Right lobe of liver (tissue), 6 donors: Measurements from ENCODE around the gene HMGCR. TPM values are rescaled to one million over a fixed set of nuclear protein-coding genes. Genes with fewer than 3 reads are reported as not detected.
"Not testable (repeated sequence)": the region's sequence is repeated elsewhere in the genome, so short reads cannot be mapped to it uniquely, and the experiment has no call there.

Experiments used
- ATAC-seq, 4 donors: fragments of 200-7000 bp; cut with Tn5 transposase; one replicate each; pipeline ENCODE4 v1.9.1; 2020; ENCODE audit warnings: mild to moderate bottlenecking in 4 of 4, moderate library complexity in 4 of 4
- DNase-seq, 3 donors: peaks; one replicate each; pipeline ENCODE4 v3.0.0-alpha.2; 2020
- H3K27ac ChIP-seq, 3 donors: fragments of 200-600 bp; one replicate each; pipeline ENCODE4 v1.8.0; 2022
- H3K27me3 ChIP-seq, 2 donors: fragments of 200-600 bp; one replicate each; pipeline ENCODE4 v1.8.0; 2022
- H3K36me3 ChIP-seq, 4 donors: fragments of 200-600 bp; sonication (generic) in 1 of 4; one replicate each; pipeline versions ENCODE4 v1.5.1 to v1.8.0; 2017 to 2022; ENCODE audit warnings: control low read depth in 1 of 4
- H3K4me1 ChIP-seq, 4 donors: fragments of 200-600 bp; sonication (generic) in 1 of 4; one replicate each; pipeline versions ENCODE4 v1.5.1 to v1.8.0; 2017 to 2022; ENCODE audit warnings: control low read depth in 1 of 4
- H3K4me3 ChIP-seq, 3 donors: fragments of 200-600 bp; one replicate each; pipeline ENCODE4 v1.8.0; 2022
- H3K9me3 ChIP-seq, 4 donors: fragments of 200-600 bp; sonication (generic) in 1 of 4; one replicate each; pipeline versions ENCODE4 v1.5.1 to v1.8.0; 2017 to 2022; ENCODE audit warnings: control low read depth in 1 of 4
- POLR2A ChIP-seq: fragments of 450-650 bp; IDR thresholded peaks from one replicate; pipeline ENCODE4 v1.6.1; 2017; ENCODE audit warnings: antibody characterized with exemption, mild to moderate bottlenecking
- WGBS: methylation state at CpG from one replicate; pipeline ENCODE4 v1.1.6; 2018; ENCODE audit warnings: low coverage, low lambda C conversion rate; ENCODE audit not compliant: insufficient coverage; ENCODE audit errors: missing lambda C conversion rate; 5-methylcytosine and 5-hydroxymethylcytosine counted together
- intact Hi-C, 2 donors: fragments of 100-400 bp; cut with DNase I; formaldehyde crosslinking; loops; one replicate each; pipeline versions ENCODE4 v1.11.2 to v1.14.1; 2022
- total RNA-seq, 6 experiments: library from RNA; depleted of rRNA in 2 of 6; stranded (reverse); fragments of >200 nt in 2 of 6; fragmentation: NEBNext Ultra II Directional in 3 of 6; extraction: Animal tissue kit (Norgen Biotek cat#: 25700) in 3 of 6; gene quantifications; one replicate each; pipeline versions ENCODE4 v1.1.0 to v1.2.4, GENCODE V29; 2016 to 2023
- TF ChIP-seq, protein P1 (sequence below), 4 donors: fragments of 200-600 bp in 3 of 4; fragments of 450-650 bp in 1 of 4; IDR thresholded peaks; one replicate each; pipeline versions ENCODE4 v1.5.1 to v1.8.0; 2016 to 2022; ENCODE audit warnings: antibody characterized with exemption in 4 of 4, mild to moderate bottlenecking in 2 of 4
- donor health status: DM: no; HTN: yes; CAD: no.
- donor health status: DM: no; HTN: no; CAD: no.
- donor health status: DM: no; HTN: no; CAD: no.
- donor health status: DM: no; HTN: yes; CAD: no.
- donor health status: DM: no; HTN: yes; CAD: no.

Gene HMGCR
- total RNA-seq, 6 experiments from 2014 or later: 9.6 to 89.6 (median 22.2) TPM

DNA sequence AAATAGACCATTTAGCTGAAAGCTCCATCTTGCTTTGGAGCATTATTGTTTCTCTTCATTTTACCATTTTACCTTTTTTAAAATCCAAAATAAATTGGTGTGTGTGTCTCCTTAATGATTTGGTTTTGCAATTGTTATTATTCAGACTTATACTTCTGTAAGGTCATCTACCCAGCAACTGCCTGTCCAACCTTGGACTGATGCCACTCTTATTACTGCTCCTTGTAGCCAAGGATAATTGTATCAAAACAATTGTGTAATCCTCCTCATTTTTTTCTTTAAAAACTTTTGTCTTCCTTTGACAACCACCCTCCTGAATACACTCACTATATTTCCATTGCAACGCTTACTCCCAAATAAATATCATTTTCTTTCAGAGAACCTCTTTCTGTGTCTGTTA, 30.3 kb upstream of the HMGCR start:
- intact Hi-C loops: no loop called here
- ATAC-seq (no peak), DNase-seq (no peak)
- Histone ChIP-seq H3K27me3 (no peaks in the 10 kb centered on the region), H3K36me3 (no peaks in the 10 kb centered on the region), H3K4me1 (no peaks in the 10 kb centered on the region), H3K27ac (no peak overlapping the region), H3K4me3 (no peak overlapping the region), H3K9me3 (no peaks in the 10 kb centered on the region)
- TF ChIP-seq POLR2A: no peak
- TF ChIP-seq, protein P1, sequence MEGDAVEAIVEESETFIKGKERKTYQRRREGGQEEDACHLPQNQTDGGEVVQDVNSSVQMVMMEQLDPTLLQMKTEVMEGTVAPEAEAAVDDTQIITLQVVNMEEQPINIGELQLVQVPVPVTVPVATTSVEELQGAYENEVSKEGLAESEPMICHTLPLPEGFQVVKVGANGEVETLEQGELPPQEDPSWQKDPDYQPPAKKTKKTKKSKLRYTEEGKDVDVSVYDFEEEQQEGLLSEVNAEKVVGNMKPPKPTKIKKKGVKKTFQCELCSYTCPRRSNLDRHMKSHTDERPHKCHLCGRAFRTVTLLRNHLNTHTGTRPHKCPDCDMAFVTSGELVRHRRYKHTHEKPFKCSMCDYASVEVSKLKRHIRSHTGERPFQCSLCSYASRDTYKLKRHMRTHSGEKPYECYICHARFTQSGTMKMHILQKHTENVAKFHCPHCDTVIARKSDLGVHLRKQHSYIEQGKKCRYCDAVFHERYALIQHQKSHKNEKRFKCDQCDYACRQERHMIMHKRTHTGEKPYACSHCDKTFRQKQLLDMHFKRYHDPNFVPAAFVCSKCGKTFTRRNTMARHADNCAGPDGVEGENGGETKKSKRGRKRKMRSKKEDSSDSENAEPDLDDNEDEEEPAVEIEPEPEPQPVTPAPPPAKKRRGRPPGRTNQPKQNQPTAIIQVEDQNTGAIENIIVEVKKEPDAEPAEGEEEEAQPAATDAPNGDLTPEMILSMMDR (IDR thresholded peaks at IDR 0.05): no peak
- WGBS: 93% methylated on average over 1 of the region's 1 CpG

GRCh38 chr5:75310212-75310611, 26.8 kb upstream of the HMGCR start:
- Histone ChIP-seq H3K4me3 (no peak overlapping the region), H3K9me3 (no peaks in the 10 kb centered on the region), H3K27ac (no peak overlapping the region), H3K4me1 (no peaks in the 10 kb centered on the region), H3K27me3 (no peaks in the 10 kb centered on the region), H3K36me3 (no peaks in the 10 kb centered on the region)
- intact Hi-C loops: no loop called here
- DNase-seq (no peak), ATAC-seq (no peak)
- WGBS: 92% methylated on average over 3 of the region's 3 CpGs
- TF ChIP-seq POLR2A: no peak
- TF ChIP-seq, protein P1 (IDR thresholded peaks at IDR 0.05): no peak

DNA sequence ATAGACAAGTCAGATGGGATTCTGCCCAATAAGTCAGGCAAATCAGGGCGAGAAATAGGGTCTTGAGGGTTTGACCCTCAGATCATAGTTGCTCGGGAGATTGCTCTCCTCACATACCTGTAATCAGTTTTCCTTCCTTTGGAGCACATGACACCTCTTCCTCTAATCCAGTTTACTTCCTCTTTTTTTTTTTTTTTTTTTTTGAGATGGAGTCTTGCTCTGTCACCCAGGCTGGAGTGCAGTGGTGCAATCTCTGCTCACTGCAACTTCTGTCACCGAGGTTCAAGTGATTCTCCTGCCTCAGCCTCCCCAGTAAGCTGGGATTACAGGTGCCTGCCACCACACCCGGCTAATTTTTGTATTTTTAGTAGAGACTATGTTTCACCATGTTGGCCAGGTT, 17.9 kb upstream of the HMGCR start:
- H3K4me3 ChIP-seq, H3K4me1 ChIP-seq, H3K27ac ChIP-seq, DNase-seq, H3K27me3 ChIP-seq, H3K36me3 ChIP-seq, intact Hi-C loops, H3K9me3 ChIP-seq: not testable (repeated sequence)
- WGBS: 76% methylated on average over 4 of the region's 4 CpGs
- ATAC-seq: peak in 2 of 4 donors; percentile 39 to 40

GRCh38 chr5:75319638-75320037, 17.4 kb upstream of the HMGCR start:
- no peaks in the 10 kb centered on the region for H3K27me3 ChIP-seq
- H3K36me3 ChIP-seq: no peaks in the 10 kb centered on the region
- ATAC-seq (peak in 2 of 4 donors; percentile 28 to 41), DNase-seq (no peak)
- TF ChIP-seq, protein P1 (IDR thresholded peaks at IDR 0.05): no peak
- TF ChIP-seq POLR2A: no peak
- no peak overlapping the region for H3K4me3 ChIP-seq
- 30% methylated on average over 1 of the region's 1 CpG for WGBS
- H3K4me1 ChIP-seq: peaks cover 0 to 3% (median under 1%) of the 10 kb centered on the region in 4 donors
- H3K9me3 ChIP-seq: no peaks in the 10 kb centered on the region
- peak overlapping the region in 1 of 3 donors; percentile 37 for H3K27ac ChIP-seq
- intact Hi-C loops: no loop called here

DNA sequence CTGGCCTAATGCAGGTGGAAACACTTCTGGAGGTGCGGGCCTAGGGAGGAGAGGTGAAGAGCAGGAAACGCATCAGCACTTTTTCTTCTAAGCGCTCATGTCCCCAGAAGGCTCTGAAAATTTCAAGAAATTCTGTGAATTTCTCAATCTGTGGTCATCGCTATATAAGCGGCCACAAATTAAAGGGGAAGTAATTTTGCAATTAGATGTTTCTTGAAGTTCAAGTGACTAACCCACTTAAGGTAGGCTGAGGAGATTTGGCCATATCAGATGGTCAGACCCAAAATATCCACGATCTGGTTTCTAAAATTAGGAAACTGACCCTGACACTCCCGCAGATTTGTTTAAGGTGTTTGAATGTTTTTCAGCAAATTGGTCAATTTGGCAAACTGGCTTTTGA, 16.6 kb upstream of the HMGCR start:
- no peak for DNase-seq
- Histone ChIP-seq H3K36me3 (no peaks in the 10 kb centered on the region), H3K9me3 (no peaks in the 10 kb centered on the region), H3K27ac (peak overlapping the region in 1 of 3 donors; percentile 37), H3K4me1 (peaks cover 0 to 7% (median 2%) of the 10 kb centered on the region in 4 donors), H3K27me3 (no peaks in the 10 kb centered on the region), H3K4me3 (no peak overlapping the region)
- intact Hi-C loops: no loop called here
- peak; percentile 18 to 42 (median 30) for ATAC-seq
- 48% methylated on average over 7 of the region's 7 CpGs for WGBS
- no peak for TF ChIP-seq POLR2A
- TF ChIP-seq, protein P1 (IDR thresholded peaks at IDR 0.05): no peak
